Measurements from ENCODE around the gene SMYD1.

- no peak for TF ChIP-seq EP300 (IDR thresholded peaks at IDR 0.05)
- no peak for TF ChIP-seq CTCF (IDR thresholded peaks at IDR 0.05)
Observed at GRCh38 chr2:88077080-88077479, 9.5 kb downstream of the SMYD1 start.
